Suppressor macrophage treated with lipopolysaccharide for 4 hours (primary cell): ENCODE measurements around the gene DAAM1.

Experiments used
- DNase-seq: peaks from one replicate; pipeline ENCODE4 v3.0.0-alpha.2; 2020

The DAAM1 gene

GRCh38 chr14:59262717-59263454 lies 74.4 kb downstream of the DAAM1 start:
- DNase-seq = no peak

DNA sequence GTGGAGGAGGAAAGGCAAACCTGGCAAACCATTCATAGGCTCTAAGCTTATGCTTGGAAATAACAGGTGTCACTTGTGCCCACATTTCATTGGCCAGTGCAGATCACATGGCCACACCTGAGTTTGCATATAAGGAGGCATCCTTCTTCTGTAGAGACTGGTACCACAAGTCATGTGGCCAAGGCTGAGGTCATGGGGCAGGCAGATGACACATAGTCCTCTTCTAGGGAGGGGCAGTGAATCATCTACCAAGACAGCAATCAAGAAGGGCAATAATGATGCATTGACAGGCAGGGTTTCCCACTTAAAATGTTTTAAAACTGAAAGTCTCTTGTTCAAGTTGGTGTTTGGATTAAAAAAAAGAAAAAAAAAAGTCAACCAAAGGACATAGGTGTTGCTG lies 77.3 kb downstream of the DAAM1 start:
- DNase-seq = peak; percentile 76

DNA sequence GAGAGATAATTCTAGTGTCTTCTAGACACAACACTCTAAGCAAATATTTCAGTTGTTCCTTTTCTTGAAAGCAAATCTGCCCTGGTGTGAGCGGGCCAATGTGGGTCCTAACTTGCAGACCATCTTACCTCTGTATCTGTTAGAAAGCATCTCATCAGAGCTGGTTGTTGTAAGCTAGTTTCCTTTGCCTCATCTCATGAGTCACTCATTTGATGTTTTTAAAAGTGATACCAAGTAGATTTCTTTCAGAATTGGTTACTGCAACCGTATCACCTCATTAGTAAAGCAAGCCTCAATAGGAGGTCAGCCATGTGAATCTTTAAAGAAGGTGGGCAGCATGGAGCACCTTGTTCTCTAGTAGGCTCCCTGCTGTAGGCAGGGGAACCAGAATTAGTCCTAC lies 78.6 kb downstream of the DAAM1 start:
- no peak for DNase-seq

DNA sequence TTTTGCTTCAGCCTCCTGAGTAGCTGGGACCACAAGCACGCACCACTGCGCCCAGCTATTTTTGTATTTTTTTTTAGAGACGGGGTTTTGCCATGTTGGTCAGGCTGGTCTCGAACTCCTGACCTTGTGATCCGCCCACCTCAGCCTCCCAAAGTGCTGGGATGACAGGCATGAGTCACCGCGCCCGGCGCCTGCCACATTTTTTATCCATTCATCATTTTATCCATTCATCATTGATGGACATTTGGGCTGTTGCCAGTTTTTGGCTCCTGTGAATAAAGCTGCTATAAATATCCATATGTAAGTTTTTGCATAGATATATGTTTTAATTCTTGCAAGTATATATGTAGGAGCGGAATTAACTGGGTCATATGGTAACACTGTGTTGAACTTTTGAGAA lies 79.5 kb downstream of the DAAM1 start:
- DNase-seq = no peak

GRCh38 chr14:59268858-59269257 lies 80.4 kb downstream of the DAAM1 start:
- no peak for DNase-seq

DNA sequence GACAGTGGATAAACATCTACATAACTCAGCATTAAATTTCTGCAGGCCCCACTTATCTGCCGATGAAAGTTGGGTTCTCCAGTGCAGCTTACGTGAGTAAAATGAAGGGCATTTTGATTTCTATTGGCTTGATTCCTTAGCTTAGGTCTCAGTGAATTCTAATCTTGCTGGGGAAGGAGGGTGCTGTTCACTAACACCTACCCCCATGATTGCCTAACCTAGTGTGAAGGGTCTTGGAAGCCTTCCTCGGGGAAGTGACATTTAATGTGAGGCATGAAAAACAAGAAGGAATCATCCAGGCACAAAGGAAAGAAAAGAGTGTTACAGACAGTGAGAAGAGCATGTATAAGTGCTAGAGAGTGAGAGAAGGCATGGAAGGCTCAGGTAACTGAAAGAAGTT lies 81.0 kb downstream of the DAAM1 start:
- DNase-seq = no peak

DNA sequence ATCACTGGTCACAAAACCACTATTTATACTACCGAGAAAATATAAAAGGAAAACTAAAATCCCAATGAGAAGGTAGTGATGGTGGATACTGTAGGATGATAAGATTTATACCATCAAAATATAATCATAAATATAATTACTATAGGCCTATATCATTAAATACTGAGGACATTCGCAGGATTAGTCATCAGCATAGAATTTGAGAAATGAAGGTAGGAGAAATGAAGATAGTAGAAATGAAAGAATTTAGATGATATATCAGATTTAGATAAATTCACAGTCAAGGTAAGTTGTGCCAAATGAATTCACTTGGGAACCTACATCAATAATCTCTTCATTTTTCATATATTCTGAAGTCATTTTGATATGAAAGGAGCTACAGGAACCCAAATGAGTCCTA lies 82.8 kb downstream of the DAAM1 start:
- no peak for DNase-seq

- no peak for DNase-seq
Measured at GRCh38 chr14:59271734-59272133, 83.3 kb downstream of the DAAM1 start.

- no peak for DNase-seq
Measured at GRCh38 chr14:59272633-59273032, 84.2 kb downstream of the DAAM1 start.

GRCh38 chr14:59273737-59274136 lies 85.3 kb downstream of the DAAM1 start:
- no peak for DNase-seq

- DNase-seq = no peak
Measured at GRCh38 chr14:59274991-59275391, 86.5 kb downstream of the DAAM1 start.

DNA sequence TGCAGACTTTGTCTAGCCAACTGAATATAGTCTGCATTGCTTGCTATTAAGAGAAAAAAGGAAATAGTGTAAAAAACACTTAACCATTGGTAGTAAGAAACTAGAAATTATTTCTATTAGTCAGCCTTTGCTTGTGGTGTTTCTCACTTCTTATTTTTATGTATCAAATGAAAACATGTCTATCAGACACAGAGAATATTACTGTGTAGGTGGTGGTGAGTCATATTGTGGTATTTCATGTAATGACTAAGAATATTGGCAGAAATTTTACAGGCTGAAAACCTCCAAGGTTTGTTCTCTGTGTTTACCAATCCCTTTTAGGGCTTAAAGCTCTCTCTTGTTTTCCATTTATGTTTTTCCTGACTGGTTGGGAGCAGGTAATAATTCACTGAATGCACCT lies 87.2 kb downstream of the DAAM1 start:
- peak; percentile 90 for DNase-seq

DNA sequence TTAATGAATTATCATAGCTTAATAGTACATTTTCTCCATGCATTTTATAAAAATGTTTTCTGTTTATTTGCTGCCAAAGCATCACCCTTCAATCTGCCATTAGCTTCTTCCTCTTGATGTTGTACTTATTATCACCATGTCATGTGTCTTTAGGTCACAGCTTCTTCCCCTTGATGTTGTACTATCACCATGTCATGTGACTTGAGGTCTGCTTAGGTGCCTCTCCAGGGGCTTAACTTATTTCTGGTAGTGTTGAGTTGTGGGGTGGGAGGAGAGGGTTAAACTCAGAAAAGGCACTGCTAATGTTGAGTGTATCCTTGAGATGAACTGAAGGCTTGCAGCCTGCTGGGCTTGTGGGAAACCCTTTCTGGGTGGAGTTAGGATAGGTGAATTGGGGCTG lies 87.8 kb downstream of the DAAM1 start:
- no peak for DNase-seq

- DNase-seq = no peak
Measured at GRCh38 chr14:59277659-59278058, 89.2 kb downstream of the DAAM1 start.

- DNase-seq = peak; percentile 33
Measured at GRCh38 chr14:59278111-59278510, 89.6 kb downstream of the DAAM1 start.

- no peak for DNase-seq
Measured at GRCh38 chr14:59280961-59281360, 92.5 kb downstream of the DAAM1 start.

DNA sequence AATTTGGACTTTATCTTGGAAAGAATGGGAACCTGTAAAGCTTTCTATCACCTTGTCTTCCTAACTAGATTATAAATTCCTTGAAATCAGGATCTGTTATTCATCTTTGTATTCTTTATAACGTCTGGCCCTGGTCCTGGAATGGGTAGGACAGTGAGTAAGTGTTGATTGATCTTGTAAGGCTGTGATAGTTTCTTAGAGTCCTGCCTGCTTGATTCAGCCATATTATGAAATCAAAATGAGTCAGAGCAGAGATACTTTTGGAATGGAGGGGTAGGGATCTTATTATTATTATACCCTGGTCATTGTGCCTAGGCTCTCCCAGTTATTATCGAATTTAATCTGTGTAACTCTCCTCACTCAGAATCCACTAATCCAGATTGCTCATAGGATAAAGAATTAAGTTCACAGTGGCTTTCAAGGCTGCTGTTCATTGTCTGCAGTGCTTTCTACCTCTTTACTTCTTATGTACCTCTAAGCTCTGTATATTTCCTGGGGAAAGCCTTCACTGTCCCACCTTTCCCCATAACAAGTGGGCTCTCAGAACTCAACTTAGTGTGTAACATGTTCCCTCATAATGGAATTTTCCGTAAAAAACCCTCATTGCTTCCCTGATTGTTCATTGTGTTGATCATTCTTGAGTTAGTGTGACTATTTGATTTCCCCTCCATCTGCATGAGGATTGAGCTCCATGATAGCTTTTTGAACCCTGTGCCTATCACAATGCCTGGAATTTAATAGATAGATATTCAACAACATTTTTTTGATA lies 93.3 kb downstream of the DAAM1 start:
- DNase-seq = peak; percentile 32

- DNase-seq = peak; percentile 53
Measured at GRCh38 chr14:59282378-59282765, 93.9 kb downstream of the DAAM1 start.

GRCh38 chr14:59283361-59283760 lies 94.9 kb downstream of the DAAM1 start:
- DNase-seq = no peak

DNA sequence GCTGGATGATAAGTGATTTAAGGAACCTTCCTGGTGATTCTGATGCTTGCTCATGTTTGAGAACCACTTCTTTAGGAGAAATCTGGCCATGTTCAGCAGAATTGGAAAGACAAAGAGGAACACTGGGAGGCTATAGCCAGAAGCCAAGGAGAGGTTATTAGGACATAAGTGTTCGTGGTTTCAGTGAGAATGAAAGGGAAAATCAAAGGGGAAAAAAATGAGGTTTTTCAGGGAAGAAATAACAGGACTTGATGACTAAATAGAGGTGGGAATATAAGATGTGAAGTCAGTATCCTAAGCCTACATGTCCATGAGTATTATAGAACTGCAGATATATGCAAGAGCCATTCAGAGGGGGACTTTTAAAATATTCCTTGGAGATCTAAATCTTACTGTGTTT lies 95.6 kb downstream of the DAAM1 start:
- peak; percentile 48 for DNase-seq

- no peak for DNase-seq
Measured at GRCh38 chr14:59292028-59292427, 103.6 kb downstream of the DAAM1 start.

- no peak for DNase-seq
Measured at GRCh38 chr14:59292921-59293534, 104.6 kb downstream of the DAAM1 start.

DNA sequence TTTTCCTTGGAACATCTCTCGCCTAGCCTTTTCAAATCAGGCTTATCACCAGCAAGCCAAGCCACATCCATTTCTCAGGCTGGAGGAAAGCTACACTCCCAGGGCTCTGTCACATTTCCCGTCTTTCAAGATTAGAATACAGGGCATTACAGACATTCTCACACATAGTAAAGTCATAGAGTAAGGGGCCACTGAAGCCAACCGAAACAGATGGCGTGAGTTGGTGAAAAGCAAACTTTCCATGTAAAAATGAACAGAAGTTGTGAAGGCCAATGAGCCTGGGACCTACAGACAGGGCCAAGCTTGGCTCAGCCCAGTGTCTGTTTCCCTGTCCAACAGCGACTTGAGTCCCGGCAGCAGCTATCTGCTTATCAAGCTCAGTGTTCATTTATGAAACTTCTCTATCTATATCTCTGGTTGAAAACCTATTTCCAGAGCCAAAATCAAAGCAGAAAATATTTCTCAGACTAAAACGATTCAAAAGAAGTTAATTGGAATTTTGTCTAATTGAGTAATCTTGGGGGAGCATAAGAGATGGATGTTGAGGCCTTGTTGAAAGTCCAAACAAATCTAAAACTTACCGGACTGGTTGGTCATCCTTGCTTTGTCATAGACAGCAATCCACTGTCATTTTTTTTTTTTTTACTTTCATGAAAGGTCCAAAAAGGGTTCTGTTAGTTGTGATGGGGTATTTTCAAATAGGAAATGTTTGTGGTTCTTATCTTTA lies 105.6 kb downstream of the DAAM1 start:
- DNase-seq = no peak

DNA sequence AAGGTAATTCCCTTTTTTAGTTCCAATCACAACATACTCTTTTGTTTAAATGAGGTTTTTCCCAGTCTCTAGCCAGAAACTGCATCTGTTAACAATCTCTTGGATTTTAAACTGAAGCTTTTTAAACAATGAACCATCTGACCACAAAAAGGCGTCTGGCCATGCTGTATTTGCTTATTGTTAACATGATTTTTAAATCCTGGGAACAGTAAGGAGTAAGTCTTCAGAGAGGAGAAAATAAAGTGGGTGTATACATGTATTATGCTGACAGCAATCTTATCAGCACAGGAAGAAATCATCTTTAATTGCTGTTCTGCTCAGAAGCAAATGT lies 106.2 kb downstream of the DAAM1 start:
- no peak for DNase-seq
